ENCODE measurements around the gene RCOR1.

Gene RCOR1

GRCh38 chr14:102729268-102729667 lies 136.8 kb downstream of the RCOR1 start:
- peak; percentile 5 for DNase-seq

- DNase-seq, result peak; percentile 5
Measured at GRCh38 chr14:102729825-102730224, 137.4 kb downstream of the RCOR1 start.

- peak; percentile 46 for DNase-seq
Measured at GRCh38 chr14:102731101-102731870, 138.8 kb downstream of the RCOR1 start.

- DNase-seq, result no peak
Measured at GRCh38 chr14:102731871-102732800, 139.7 kb downstream of the RCOR1 start.

- DNase-seq, result no peak
Measured at GRCh38 chr14:102732924-102733323, 140.5 kb downstream of the RCOR1 start.

- DNase-seq, result no peak
Measured at GRCh38 chr14:102733326-102733725, 140.9 kb downstream of the RCOR1 start.

- no peak for DNase-seq
Measured at GRCh38 chr14:102734436-102734835, 142.0 kb downstream of the RCOR1 start.

- no peak for DNase-seq
Measured at GRCh38 chr14:102736956-102737355, 144.5 kb downstream of the RCOR1 start.

GRCh38 chr14:102737402-102738372 lies 145.2 kb downstream of the RCOR1 start:
- DNase-seq, result no peak

- DNase-seq, result no peak
Measured at GRCh38 chr14:102738373-102739189, 146.1 kb downstream of the RCOR1 start.

GRCh38 chr14:102739190-102739469 lies 146.7 kb downstream of the RCOR1 start:
- no peak for DNase-seq

- DNase-seq, result no peak
Measured at GRCh38 chr14:102746634-102747438, 154.4 kb downstream of the RCOR1 start.

- DNase-seq, result no peak
Measured at GRCh38 chr14:102748806-102749205, 156.4 kb downstream of the RCOR1 start.

- no peak for DNase-seq
Measured at GRCh38 chr14:102749393-102750305, 157.2 kb downstream of the RCOR1 start.

- no peak for DNase-seq
Measured at GRCh38 chr14:102750376-102750775, 157.9 kb downstream of the RCOR1 start.

GRCh38 chr14:102751088-102751487 lies 158.6 kb downstream of the RCOR1 start:
- DNase-seq, result no peak

- no peak for DNase-seq
Measured at GRCh38 chr14:102752239-102752847, 159.9 kb downstream of the RCOR1 start.

- no peak for DNase-seq
Measured at GRCh38 chr14:102754370-102755262, 162.2 kb downstream of the RCOR1 start.

Measured in activated CD8-positive, alpha-beta memory T cell treated with anti-CD3 and anti-CD28 coated beads for 24 hours (primary cell).